Esophagus muscularis mucosa (tissue), 4 donors: ENCODE data around the gene TTYH2. TPM values are rescaled to one million over a fixed set of nuclear protein-coding genes. Genes with fewer than 3 reads are reported as not detected.
A peak's percentile ranks its signal among the peaks of the same experiment; 100 is the strongest.

Source experiments
- DNase-seq: peaks from one replicate; pipeline ENCODE4 v3.0.0-alpha.2; 2017; ENCODE audit errors: extremely low spot score
- H3K27ac ChIP-seq, 4 donors: fragments of 200-600 bp; sonication (generic); replicated peaks in 1 of 4; 1 replicate in 3 of 4; 2 replicates in 1 of 4; pipeline ENCODE4 v1.5.1; 2016 to 2019; ENCODE audit warnings: mild to moderate bottlenecking in 1 of 4
- H3K27me3 ChIP-seq, 4 donors: fragments of 200-600 bp; sonication (generic); one replicate each; pipeline versions ENCODE4 v1.5.1 to v1.6.0; 2016 to 2019
- H3K36me3 ChIP-seq, 4 donors: fragments of 200-600 bp; sonication (generic); one replicate each; pipeline ENCODE4 v1.5.1; 2016 to 2019
- H3K4me1 ChIP-seq, 4 donors: fragments of 200-600 bp; sonication (generic); one replicate each; pipeline ENCODE4 v1.5.1; 2016 to 2019
- H3K4me3 ChIP-seq, 4 donors: fragments of 200-600 bp; sonication (generic); 1 replicate in 2 of 4; 2 replicates in 2 of 4; pipeline ENCODE4 v1.5.1; 2016 to 2019; ENCODE audit warnings: mild to moderate bottlenecking in 4 of 4, moderate library complexity in 1 of 4
- H3K9me3 ChIP-seq, 4 donors: fragments of 200-600 bp; sonication (generic); 1 replicate in 3 of 4; 2 replicates in 1 of 4; pipeline ENCODE4 v1.5.1; 2016 to 2019
- EP300 ChIP-seq: sonication (generic); formaldehyde crosslinking; IDR thresholded peaks from one replicate; pipeline ENCODE4 v1.6.1; 2017; ENCODE audit warnings: antibody characterized with exemption
- POLR2A ChIP-seq: fragments of 450-650 bp; IDR thresholded peaks from one replicate; pipeline ENCODE4 v1.6.1; 2017; ENCODE audit warnings: antibody characterized with exemption, moderate library complexity, mild to moderate bottlenecking, low read depth
- POLR2AphosphoS5 ChIP-seq, 2 donors: sonication (generic); formaldehyde crosslinking; IDR thresholded peaks; one replicate each; pipeline ENCODE4 v1.6.1; 2017; ENCODE audit warnings: antibody characterized with exemption in 2 of 2
- WGBS: methylation state at CpG from one replicate; pipeline ENCODE4 v1.1.5; 2018; 5-methylcytosine and 5-hydroxymethylcytosine counted together
- intact Hi-C: fragments of 100-400 bp; cut with DNase I; formaldehyde crosslinking; loops from one replicate; pipeline ENCODE4 v1.15.1; 2023
- total RNA-seq, 4 donors: library from RNA; depleted of rRNA; stranded (reverse); fragments of >200 nt; gene quantifications; one replicate each; pipeline versions ENCODE4 v1.1.0 to v1.2.1, GENCODE V29; 2016
- TF ChIP-seq, protein P1 (sequence below), 3 experiments: fragments of 200-600 bp in 2 of 3; fragments of 450-650 bp in 1 of 3; sonication (generic) in 2 of 3; IDR thresholded peaks; one replicate each; pipeline ENCODE4 v1.5.1; 2017 to 2019; ENCODE audit warnings: antibody characterized with exemption in 3 of 3, mild to moderate bottlenecking in 2 of 3, moderate library complexity in 1 of 3

The TTYH2 gene
- total RNA-seq, 4 donors from 2014 or later = 5.8 to 11.3 (median 7.9) TPM

DNA sequence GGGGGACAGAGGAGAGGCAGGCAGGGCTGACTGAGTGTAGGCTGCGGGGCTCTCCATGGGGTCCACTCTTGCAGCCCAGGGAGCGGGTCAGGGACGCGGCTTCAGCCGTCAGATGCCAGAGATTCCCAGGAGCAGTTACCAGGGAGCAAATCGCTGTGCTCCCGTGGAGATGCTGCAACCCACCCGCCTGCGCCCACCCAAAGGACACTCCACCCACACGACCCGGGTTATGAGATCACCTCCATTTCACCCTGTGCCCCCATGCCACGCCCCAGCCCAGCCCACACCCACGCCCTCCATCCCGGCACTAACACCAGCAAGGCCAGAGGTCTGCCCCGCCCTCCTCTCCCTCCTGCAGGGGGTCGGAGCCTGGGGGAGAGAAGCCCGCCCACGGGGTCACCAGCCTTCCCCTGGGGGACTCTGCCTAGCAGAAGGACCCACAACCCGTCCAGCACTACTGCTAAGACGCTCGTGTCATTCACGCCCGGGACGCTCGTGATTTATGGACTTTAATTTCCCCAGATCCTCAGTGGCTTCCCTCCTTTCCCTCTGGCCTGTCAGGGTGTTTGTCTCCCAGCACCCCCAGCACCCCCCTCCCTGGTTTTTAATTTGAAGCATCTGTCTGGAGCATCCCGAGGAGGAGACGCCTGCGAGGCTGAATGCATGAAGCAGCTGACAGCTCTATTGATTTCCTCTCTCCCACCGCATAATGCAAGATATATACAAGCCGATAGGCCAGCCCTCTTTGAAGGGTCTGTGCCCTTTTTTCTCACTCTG, 16.6 kb upstream of the TTYH2 start:
- Histone ChIP-seq H3K4me3 (no peak overlapping the region), H3K9me3 (no peaks in the 10 kb centered on the region), H3K36me3 (no peaks in the 10 kb centered on the region), H3K4me1 (peaks cover 4 to 9% (median 8%) of the 10 kb centered on the region in 4 donors), H3K27me3 (peaks cover 0 to 80% (median 7%) of the 10 kb centered on the region in 4 donors), H3K27ac (no peak overlapping the region)
- no peak for DNase-seq
- TF ChIP-seq POLR2A (no peak), POLR2AphosphoS5 (IDR thresholded peaks at IDR 0.05) (no peak), EP300 (no peak)
- TF ChIP-seq, protein P1, sequence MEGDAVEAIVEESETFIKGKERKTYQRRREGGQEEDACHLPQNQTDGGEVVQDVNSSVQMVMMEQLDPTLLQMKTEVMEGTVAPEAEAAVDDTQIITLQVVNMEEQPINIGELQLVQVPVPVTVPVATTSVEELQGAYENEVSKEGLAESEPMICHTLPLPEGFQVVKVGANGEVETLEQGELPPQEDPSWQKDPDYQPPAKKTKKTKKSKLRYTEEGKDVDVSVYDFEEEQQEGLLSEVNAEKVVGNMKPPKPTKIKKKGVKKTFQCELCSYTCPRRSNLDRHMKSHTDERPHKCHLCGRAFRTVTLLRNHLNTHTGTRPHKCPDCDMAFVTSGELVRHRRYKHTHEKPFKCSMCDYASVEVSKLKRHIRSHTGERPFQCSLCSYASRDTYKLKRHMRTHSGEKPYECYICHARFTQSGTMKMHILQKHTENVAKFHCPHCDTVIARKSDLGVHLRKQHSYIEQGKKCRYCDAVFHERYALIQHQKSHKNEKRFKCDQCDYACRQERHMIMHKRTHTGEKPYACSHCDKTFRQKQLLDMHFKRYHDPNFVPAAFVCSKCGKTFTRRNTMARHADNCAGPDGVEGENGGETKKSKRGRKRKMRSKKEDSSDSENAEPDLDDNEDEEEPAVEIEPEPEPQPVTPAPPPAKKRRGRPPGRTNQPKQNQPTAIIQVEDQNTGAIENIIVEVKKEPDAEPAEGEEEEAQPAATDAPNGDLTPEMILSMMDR (IDR thresholded peaks at IDR 0.05) = no peak
- 52% methylated on average over 16 of the region's 30 CpGs for WGBS
- intact Hi-C loops = no loop called here

DNA sequence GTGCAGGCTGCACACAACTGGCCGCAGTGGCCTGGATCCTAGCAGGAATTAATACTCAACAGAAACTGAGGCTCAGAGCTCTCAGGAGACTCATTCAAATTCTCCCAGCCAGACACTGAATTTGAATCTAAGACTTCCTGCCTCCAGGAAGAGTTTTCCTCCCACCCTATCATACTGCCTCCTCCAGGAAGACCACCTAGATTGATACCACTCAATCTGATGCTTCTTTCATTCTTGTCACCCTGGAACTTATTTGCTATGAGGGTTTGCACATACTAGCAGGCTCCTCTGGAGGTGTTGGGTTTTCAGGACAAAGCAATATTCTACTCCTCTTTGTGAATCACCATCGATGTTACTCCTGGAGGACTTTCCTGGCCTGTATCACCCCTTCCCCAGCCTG, 15.6 kb upstream of the TTYH2 start:
- H3K4me1 ChIP-seq = peaks cover 4 to 10% (median 8%) of the 10 kb centered on the region in 4 donors
- intact Hi-C loops = no loop called here
- 95% methylated on average over 2 of the region's 2 CpGs for WGBS
- no peak overlapping the region for H3K27ac ChIP-seq
- TF ChIP-seq, protein P1 (IDR thresholded peaks at IDR 0.05) = no peak
- no peak for TF ChIP-seq POLR2A
- no peak for TF ChIP-seq EP300
- TF ChIP-seq POLR2AphosphoS5 (IDR thresholded peaks at IDR 0.05) = no peak
- no peak overlapping the region for H3K4me3 ChIP-seq
- peaks cover 0 to 91% (median 10%) of the 10 kb centered on the region in 4 donors for H3K27me3 ChIP-seq
- H3K36me3 ChIP-seq = no peaks in the 10 kb centered on the region
- no peaks in the 10 kb centered on the region for H3K9me3 ChIP-seq
- no peak for DNase-seq

DNA sequence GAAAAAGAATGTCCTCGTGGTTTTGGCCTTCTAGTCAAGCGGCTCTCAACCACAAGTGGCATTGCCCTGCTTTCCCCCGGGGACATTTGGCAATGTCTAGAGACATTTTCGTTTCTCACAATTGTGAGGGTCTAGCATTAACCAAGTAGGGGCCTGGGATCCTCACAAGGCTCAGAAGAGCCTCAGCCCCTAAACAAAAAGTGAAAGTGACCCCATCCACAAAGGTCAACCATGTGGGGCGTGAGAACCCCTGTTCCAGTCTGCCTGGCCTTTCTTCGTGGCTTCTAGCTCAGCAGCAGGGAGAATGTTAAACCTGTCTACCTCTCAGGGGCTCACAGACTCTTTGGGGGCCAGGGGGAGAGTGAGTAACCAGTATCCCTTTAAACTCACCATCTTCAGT, 14.7 kb upstream of the TTYH2 start:
- H3K4me3 ChIP-seq = no peak overlapping the region
- TF ChIP-seq EP300 (no peak), POLR2AphosphoS5 (IDR thresholded peaks at IDR 0.05) (no peak), POLR2A (no peak)
- TF ChIP-seq, protein P1 (IDR thresholded peaks at IDR 0.05) = no peak
- DNase-seq = no peak
- peaks cover 8 to 16% (median 13%) of the 10 kb centered on the region in 4 donors for H3K4me1 ChIP-seq
- H3K36me3 ChIP-seq = no peaks in the 10 kb centered on the region
- H3K27ac ChIP-seq = no peak overlapping the region
- no peaks in the 10 kb centered on the region for H3K9me3 ChIP-seq
- H3K27me3 ChIP-seq = peaks cover 0 to 88% (median 10%) of the 10 kb centered on the region in 4 donors
- intact Hi-C loops = no loop called here
- 85% methylated on average over 6 of the region's 6 CpGs for WGBS

- DNase-seq = peak; percentile 94
- WGBS = 36% methylated on average over 31 of the region's 35 CpGs
- Histone ChIP-seq H3K4me1 (peaks cover 13 to 24% (median 18%) of the 10 kb centered on the region in 4 donors), H3K9me3 (no peaks in the 10 kb centered on the region), H3K4me3 (peak overlapping the region in 3 of 4 donors; percentile 21 to 40 (median 25)), H3K27me3 (peaks cover 0 to 82% (median 10%) of the 10 kb centered on the region in 4 donors), H3K36me3 (peaks cover 0 to 4% (median 0%) of the 10 kb centered on the region in 4 donors), H3K27ac (no peak overlapping the region)
- TF ChIP-seq, protein P1 (IDR thresholded peaks at IDR 0.05) = peak; percentile 74 to 98 (median 77)
- TF ChIP-seq POLR2AphosphoS5 (IDR thresholded peaks at IDR 0.05) = peak in 1 of 2 donors; percentile 47
- TF ChIP-seq EP300 = no peak
- no peak for TF ChIP-seq POLR2A
- intact Hi-C loops = no loop called here
Measured at GRCh38 chr17:74199306-74200092, 13.9 kb upstream of the TTYH2 start.
